IMR-90 (cell line): ENCODE data around the gene MALT1. TPM values are rescaled to one million over a fixed set of nuclear protein-coding genes. Genes with fewer than 3 reads are reported as not detected.

ENCODE experiments used
- ATAC-seq: fragments of 200-7000 bp; cut with Tn5 transposase; 2 replicates; pipeline ENCODE4 v1.9.1; 2020; ENCODE audit warnings: low read depth, mild to moderate bottlenecking, moderate library complexity
- BruUV-seq: library from RNA; stranded (reverse); fragments of 400-500 nt; replicated peaks from 2 replicates; lab custom pipeline; 2021; lab: Mats Ljungman, UMichigan
- CTCF ChIA-PET: fragments of 300-600 bp; formaldehyde crosslinking; extraction: SDS; loops from one replicate; lab custom pipeline; 2021; ENCODE audit warnings: antibody characterized with exemption; lab: Yijun Ruan, JAX
- POLR2A ChIA-PET: fragments of 300-600 bp; sonication (Branson Sonifier 250); formaldehyde crosslinking; loops from one replicate; lab custom pipeline; 2022; ENCODE audit warnings: antibody characterized with exemption; ENCODE audit not compliant: unreplicated experiment; lab: Charles Lee
- DNase-seq: peaks from one replicate; pipeline ENCODE4 v3.0.0; 2013
- H2AFZ ChIP-seq: replicated peaks from 2 replicates; pipeline ENCODE3; 2013; ENCODE audit warnings: low read length, mild to moderate bottlenecking; ENCODE audit not compliant: poor library complexity
- H2AK5ac ChIP-seq: 2 replicates; pipeline ENCODE4 v1.6.1; 2013; ENCODE audit warnings: low read depth, low read length, inconsistent platforms
- H2AK9ac ChIP-seq: replicated peaks from 2 replicates; pipeline ENCODE3; 2013; ENCODE audit warnings: mild to moderate bottlenecking, low read depth, low read length, moderate library complexity; ENCODE audit not compliant: poor library complexity
- H2BK120ac ChIP-seq: 2 replicates; pipeline ENCODE4 v1.6.1; 2013; ENCODE audit warnings: low read depth, low read length, inconsistent platforms
- H2BK15ac ChIP-seq: 3 replicates; pipeline ENCODE4 v1.6.1; 2013; ENCODE audit warnings: low read depth, low read length, inconsistent platforms
- H2BK20ac ChIP-seq: 2 replicates; pipeline ENCODE4 v1.6.1; 2013; ENCODE audit warnings: low read depth, mild to moderate bottlenecking, inconsistent platforms, low read length, moderate library complexity
- H2BK5ac ChIP-seq: 2 replicates; pipeline ENCODE4 v1.6.1; 2013; ENCODE audit warnings: mild to moderate bottlenecking, low read depth, low read length, inconsistent platforms; ENCODE audit not compliant: poor library complexity, severe bottlenecking
- H3K14ac ChIP-seq: replicated peaks from 2 replicates; pipeline ENCODE4 v1.6.1; 2013; ENCODE audit warnings: low read depth, low read length, inconsistent platforms
- H3K18ac ChIP-seq: 2 replicates; pipeline ENCODE4 v1.6.1; 2013; ENCODE audit warnings: low read depth, low read length, control low read depth
- H3K23ac ChIP-seq: 2 replicates; pipeline ENCODE4 v1.6.1; 2013; ENCODE audit warnings: low read depth, low read length, inconsistent platforms
- H3K27ac ChIP-seq: 2 replicates; pipeline ENCODE4 v1.5.1; 2013; ENCODE audit warnings: mild to moderate bottlenecking, control low read depth, low read length; ENCODE audit not compliant: insufficient read depth
- H3K27me3 ChIP-seq: 2 replicates; pipeline ENCODE4 v1.6.1; 2013; ENCODE audit warnings: low read length; ENCODE audit not compliant: control insufficient read depth, insufficient read depth
- H3K36me3 ChIP-seq: 2 replicates; pipeline ENCODE4 v1.6.1; 2013; ENCODE audit warnings: low read length, mixed read lengths; ENCODE audit not compliant: control insufficient read depth, insufficient read depth
- H3K4ac ChIP-seq: 2 replicates; pipeline ENCODE4 v1.6.1; 2013; ENCODE audit warnings: low read depth, low read length, inconsistent platforms
- H3K4me1 ChIP-seq: 2 replicates; pipeline ENCODE4 v1.6.1; 2013; ENCODE audit warnings: low read length, mixed read lengths; ENCODE audit not compliant: control insufficient read depth, insufficient read depth
- H3K4me2 ChIP-seq: 2 replicates; pipeline ENCODE4 v1.6.1; 2013; ENCODE audit warnings: low read depth, mild to moderate bottlenecking, control low read depth, low read length, moderate library complexity
- H3K4me3 ChIP-seq: 2 replicates; pipeline ENCODE4 v1.5.1; 2013; ENCODE audit warnings: low read depth, mild to moderate bottlenecking, control low read depth, low read length, moderate library complexity; ENCODE audit not compliant: insufficient read depth
- H3K56ac ChIP-seq: 2 replicates; pipeline ENCODE4 v1.6.1; 2013; ENCODE audit warnings: low read length, inconsistent platforms; ENCODE audit not compliant: insufficient read depth; ENCODE audit errors: extremely low read depth
- H3K79me1 ChIP-seq, 2 experiments: 2 replicates each; pipeline ENCODE4 v1.6.1; 2013; ENCODE audit warnings: low read length in 2 of 2, inconsistent platforms in 1 of 2, low read depth in 1 of 2
- H3K9ac ChIP-seq: 2 replicates; pipeline ENCODE4 v1.6.1; 2013; ENCODE audit warnings: low read depth, low read length, control low read depth
- H3K9me1 ChIP-seq: 2 replicates; pipeline ENCODE4 v1.6.1; 2013; ENCODE audit warnings: low read length, inconsistent platforms; ENCODE audit not compliant: insufficient read depth
- H3K9me3 ChIP-seq: 2 replicates; pipeline ENCODE4 v1.6.1; 2013; ENCODE audit warnings: low read length; ENCODE audit not compliant: control insufficient read depth, insufficient read depth
- H4K20me1 ChIP-seq: 2 replicates; pipeline ENCODE4 v1.6.1; 2013; ENCODE audit warnings: low read length, inconsistent platforms; ENCODE audit not compliant: insufficient read depth
- H4K5ac ChIP-seq: 2 replicates; pipeline ENCODE4 v1.6.1; 2013; ENCODE audit warnings: mild to moderate bottlenecking, low read depth, low read length, control low read depth
- H4K8ac ChIP-seq, 2 experiments: 2 replicates each; pipeline ENCODE4 v1.6.1; 2013; ENCODE audit warnings: low read depth in 2 of 2, low read length in 2 of 2, control low read depth in 1 of 2, inconsistent platforms in 1 of 2
- H4K91ac ChIP-seq: 2 replicates; pipeline ENCODE4 v1.6.1; 2013; ENCODE audit warnings: low read depth, low read length, inconsistent platforms; ENCODE audit not compliant: insufficient read depth
- BHLHE40 ChIP-seq: fragments of 150-350 bp; IDR thresholded peaks from 2 replicates; pipeline ENCODE4 v1.6.1; 2016; ENCODE audit warnings: mild to moderate bottlenecking, low read depth, low read length
- CEBPB ChIP-seq: IDR thresholded peaks from 2 replicates; pipeline ENCODE4 v1.6.1; 2012; ENCODE audit warnings: low read depth, low read length, improper control_type of control experiment
- CHD1 ChIP-seq: IDR thresholded peaks from 2 replicates; pipeline ENCODE4 v1.6.1; 2012; ENCODE audit warnings: low read depth, low read length, improper control_type of control experiment
- ELK1 ChIP-seq: fragments of 150-350 bp; IDR thresholded peaks from 2 replicates; pipeline ENCODE4 v1.6.1; 2016; ENCODE audit warnings: low read depth, mild to moderate bottlenecking, low read length, moderate library complexity, borderline replicate concordance
- FOS ChIP-seq: fragments of 150-350 bp; IDR thresholded peaks from 2 replicates; pipeline ENCODE4 v1.6.1; 2016; ENCODE audit warnings: low read depth, low read length
- MAFK ChIP-seq: IDR thresholded peaks from 2 replicates; pipeline ENCODE4 v1.6.1; 2012; ENCODE audit warnings: low read depth, low read length, improper control_type of control experiment
- MAZ ChIP-seq: IDR thresholded peaks from 2 replicates; pipeline ENCODE4 v1.6.1; 2012; ENCODE audit warnings: low read depth, mild to moderate bottlenecking, low read length, improper control_type of control experiment, moderate library complexity, borderline replicate concordance
- MXI1 ChIP-seq: IDR thresholded peaks from 2 replicates; pipeline ENCODE4 v1.6.1; 2012; ENCODE audit warnings: low read depth, mild to moderate bottlenecking, low read length, moderate library complexity, borderline replicate concordance
- NFE2L2 ChIP-seq: fragments of 150-350 bp; IDR thresholded peaks from 2 replicates; pipeline ENCODE4 v1.6.1; 2016; ENCODE audit warnings: low read depth, mild to moderate bottlenecking, low read length
- POLR2A ChIP-seq: IDR thresholded peaks from 2 replicates; pipeline ENCODE4 v1.6.1; 2012; ENCODE audit warnings: mild to moderate bottlenecking, low read depth, low read length
- RAD21 ChIP-seq: IDR thresholded peaks from 2 replicates; pipeline ENCODE4 v1.6.1; 2012; ENCODE audit warnings: low read length, improper control_type of control experiment
- RCOR1 ChIP-seq: IDR thresholded peaks from 2 replicates; pipeline ENCODE4 v1.6.1; 2012; ENCODE audit warnings: mild to moderate bottlenecking, low read length, improper control_type of control experiment; ENCODE audit not compliant: insufficient replicate concordance
- RFX5 ChIP-seq: IDR thresholded peaks from 2 replicates; pipeline ENCODE4 v1.8.0; 2012; ENCODE audit warnings: low read depth, mild to moderate bottlenecking, low read length, moderate library complexity
- SMC3 ChIP-seq: fragments of 150-350 bp; IDR thresholded peaks from 2 replicates; pipeline ENCODE4 v1.6.1; 2016; ENCODE audit warnings: low read depth, mild to moderate bottlenecking, antibody characterized with exemption, low read length, moderate library complexity
- WGBS, 2 experiments: methylation state at CpG; one replicate each; pipeline versions ENCODE4 v1.1.5 to v1.1.7; 2013; ENCODE audit warnings: missing lambda C conversion rate in 2 of 2; ENCODE audit not compliant: insufficient read length in 1 of 2; ENCODE audit errors: extremely low coverage in 2 of 2; 5-methylcytosine and 5-hydroxymethylcytosine counted together
- dilution Hi-C: fragments of 300-500 bp; cut with HindIII; formaldehyde crosslinking; loops from one replicate; pipeline ENCODE4 v1.14.3; 2018; ENCODE audit warnings: low sequenced_read_pairs; ENCODE audit not compliant: unreplicated experiment
- in situ Hi-C: fragments of 300-500 bp; cut with MboI; formaldehyde crosslinking; loops from 3 replicates; pipeline ENCODE4 v1.14.3; 2019; ENCODE audit warnings: low sequenced_read_pairs, inconsistent platforms, mixed read lengths
- intact Hi-C: fragments of 100-400 bp; cut with micrococcal nuclease; formaldehyde crosslinking; loops from 2 replicates; pipeline ENCODE4 v1.10.0; 2022
- polyA plus RNA-seq, 3 experiments: library from polyadenylated mRNA; depleted of rRNA; stranded (reverse); fragments of >200 nt; gene quantifications; 2 replicates each; pipeline ENCODE4 v1.2.3, GENCODE V29; 2012; ENCODE audit warnings: low replicate concordance in 1 of 3
- total RNA-seq: library from RNA; depleted of rRNA; stranded (reverse); fragments of >200 nt; gene quantifications from 2 replicates; pipeline ENCODE4 v1.2.3, GENCODE V29; 2012
- TF ChIP-seq, protein P1 (sequence below): fragments of 150-350 bp; IDR thresholded peaks from 2 replicates; pipeline ENCODE4 v1.6.1; 2017; ENCODE audit warnings: mild to moderate bottlenecking, antibody characterized with exemption, low read length, low read depth
- TF ChIP-seq, protein P2 (sequence below): conservative IDR thresholded peaks from 2 replicates; pipeline ENCODE4 v1.5.1; 2012; ENCODE audit warnings: mild to moderate bottlenecking, low read depth, low read length, improper control_type of control experiment

Gene MALT1
- total and polyA plus RNA-seq, 2 of the 4 experiments (the other 2 are of a cell fraction), result 8.3 to 25.3 TPM

DNA sequence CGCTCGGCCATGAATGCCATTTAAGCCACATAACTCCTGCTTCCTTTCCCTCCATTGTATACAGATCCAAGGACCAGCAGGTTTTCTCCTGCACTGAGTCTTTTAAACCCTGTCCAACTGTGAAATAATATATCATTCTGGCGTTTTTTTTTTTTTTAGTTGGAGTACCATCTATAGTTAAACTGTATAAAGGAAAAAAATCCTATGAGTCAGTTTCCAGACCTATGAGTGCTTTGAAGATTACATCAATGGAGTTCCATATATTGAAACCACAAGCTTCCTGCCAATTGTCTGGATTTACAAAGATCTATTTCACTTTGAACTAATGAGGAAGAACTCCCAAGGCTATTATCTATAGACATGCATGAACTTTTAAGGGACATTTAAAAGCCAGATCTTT, 2.4 kb upstream of the MALT1 start:
- Histone ChIP-seq H3K4me2 (no peak overlapping the region), H3K9me3 (no peaks in the 10 kb centered on the region), H2BK5ac (no peak overlapping the region)

More for the DNA sequence above, 2.4 kb upstream of the MALT1 start:
- Histone ChIP-seq H2BK120ac (no peak overlapping the region), H3K14ac (no peak overlapping the region), H4K8ac (no peak overlapping the region), H3K79me1 (peaks cover 12 to 23% of the 10 kb centered on the region in 2 experiments; a peak in 3 of 4 replicates), H4K91ac (no peak overlapping the region), H4K20me1 (peaks cover 8% of the 10 kb centered on the region; the same call in 1 of the 2 replicates), H3K27me3 (no peaks in the 10 kb centered on the region), H3K23ac (no peak overlapping the region), H3K27ac (no peak overlapping the region), H2BK20ac (no peak overlapping the region), H3K18ac (no peak overlapping the region), H3K4ac (no peak overlapping the region), H2AK5ac (no peak overlapping the region), H3K36me3 (no peaks in the 10 kb centered on the region), H2AFZ (no peak overlapping the region), H3K4me1 (peaks cover 8% of the 10 kb centered on the region), H3K9me1 (peaks cover 3% of the 10 kb centered on the region; the same call in 1 of the 2 replicates), H2AK9ac (no peak overlapping the region), H3K4me3 (no peak overlapping the region), H3K56ac (no peak overlapping the region), H4K5ac (no peak overlapping the region), H2BK15ac (no peak overlapping the region), H3K9ac (no peak overlapping the region)
- dilution Hi-C loops (no loop called here), in situ Hi-C loops (no loop called here), intact Hi-C loops (no loop called here)
- TF ChIP-seq POLR2A (no peak), MAZ (no peak), MXI1 (no peak), ELK1 (no peak), NFE2L2 (no peak), CEBPB (no peak), MAFK (no peak), FOS (no peak), RAD21 (no peak), CHD1 (no peak), RFX5 (no peak), RCOR1 (no peak), SMC3 (no peak), BHLHE40 (no peak)
- TF ChIP-seq, protein P1, sequence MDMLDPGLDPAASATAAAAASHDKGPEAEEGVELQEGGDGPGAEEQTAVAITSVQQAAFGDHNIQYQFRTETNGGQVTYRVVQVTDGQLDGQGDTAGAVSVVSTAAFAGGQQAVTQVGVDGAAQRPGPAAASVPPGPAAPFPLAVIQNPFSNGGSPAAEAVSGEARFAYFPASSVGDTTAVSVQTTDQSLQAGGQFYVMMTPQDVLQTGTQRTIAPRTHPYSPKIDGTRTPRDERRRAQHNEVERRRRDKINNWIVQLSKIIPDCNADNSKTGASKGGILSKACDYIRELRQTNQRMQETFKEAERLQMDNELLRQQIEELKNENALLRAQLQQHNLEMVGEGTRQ, result no peak
- TF ChIP-seq, protein P2, sequence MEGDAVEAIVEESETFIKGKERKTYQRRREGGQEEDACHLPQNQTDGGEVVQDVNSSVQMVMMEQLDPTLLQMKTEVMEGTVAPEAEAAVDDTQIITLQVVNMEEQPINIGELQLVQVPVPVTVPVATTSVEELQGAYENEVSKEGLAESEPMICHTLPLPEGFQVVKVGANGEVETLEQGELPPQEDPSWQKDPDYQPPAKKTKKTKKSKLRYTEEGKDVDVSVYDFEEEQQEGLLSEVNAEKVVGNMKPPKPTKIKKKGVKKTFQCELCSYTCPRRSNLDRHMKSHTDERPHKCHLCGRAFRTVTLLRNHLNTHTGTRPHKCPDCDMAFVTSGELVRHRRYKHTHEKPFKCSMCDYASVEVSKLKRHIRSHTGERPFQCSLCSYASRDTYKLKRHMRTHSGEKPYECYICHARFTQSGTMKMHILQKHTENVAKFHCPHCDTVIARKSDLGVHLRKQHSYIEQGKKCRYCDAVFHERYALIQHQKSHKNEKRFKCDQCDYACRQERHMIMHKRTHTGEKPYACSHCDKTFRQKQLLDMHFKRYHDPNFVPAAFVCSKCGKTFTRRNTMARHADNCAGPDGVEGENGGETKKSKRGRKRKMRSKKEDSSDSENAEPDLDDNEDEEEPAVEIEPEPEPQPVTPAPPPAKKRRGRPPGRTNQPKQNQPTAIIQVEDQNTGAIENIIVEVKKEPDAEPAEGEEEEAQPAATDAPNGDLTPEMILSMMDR, result no peak
- ATAC-seq, result no peak
- peak; percentile 80 for DNase-seq
- WGBS, 2 experiments, result no CpG with 5 or more reads among the region's 3 CpGs
- POLR2A ChIA-PET, result no interaction called here
- no TSS peak for BruUV-seq
- CTCF ChIA-PET, result no interaction called here
